Bronchial epithelial cell (primary cell): Measurements from ENCODE around the gene OR2T29. TPM values are rescaled to one million over a fixed set of nuclear protein-coding genes. Genes with fewer than 3 reads are reported as not detected.
"Not testable (repeated sequence)": the region's sequence is repeated elsewhere in the genome, so short reads cannot be mapped to it uniquely, and the experiment has no call there.

Experiments
- DNase-seq: peaks from one replicate; pipeline ENCODE4 v3.0.0-alpha.2; 2010; ENCODE audit warnings: low read depth
- FAIRE-seq: peaks from 2 replicates; lab custom pipeline; 2011; peaks lifted over from hg19 to GRCh38; lab: Jason Lieb, UNC
- H3K27me3 ChIP-seq: 2 replicates; pipeline ENCODE4 v1.5.1; 2011; ENCODE audit warnings: low read length; ENCODE audit not compliant: control insufficient read depth, insufficient read depth
- H3K36me3 ChIP-seq: 2 replicates; pipeline ENCODE4 v1.5.1; 2011; ENCODE audit warnings: low read length; ENCODE audit not compliant: control insufficient read depth, insufficient read depth
- H3K4me3 ChIP-seq: 2 replicates; pipeline ENCODE4 v1.5.1; 2011; ENCODE audit warnings: mild to moderate bottlenecking, low read depth, low read length, control low read depth
- total RNA-seq: library from RNA; depleted of rRNA; stranded (reverse); fragments of >200 nt; gene quantifications from 2 replicates; pipeline ENCODE4 v1.2.1, GENCODE V29; 2014
- TF ChIP-seq, protein P1 (sequence below): IDR thresholded peaks from 2 replicates; pipeline ENCODE4 v1.5.1; 2011; ENCODE audit warnings: mild to moderate bottlenecking, moderate library complexity, low read length, control low read depth, inconsistent platforms; ENCODE audit not compliant: insufficient read depth, severe bottlenecking

OR2T29 gene
- total RNA-seq, 1 donor from 2014 or later = not detected

DNA sequence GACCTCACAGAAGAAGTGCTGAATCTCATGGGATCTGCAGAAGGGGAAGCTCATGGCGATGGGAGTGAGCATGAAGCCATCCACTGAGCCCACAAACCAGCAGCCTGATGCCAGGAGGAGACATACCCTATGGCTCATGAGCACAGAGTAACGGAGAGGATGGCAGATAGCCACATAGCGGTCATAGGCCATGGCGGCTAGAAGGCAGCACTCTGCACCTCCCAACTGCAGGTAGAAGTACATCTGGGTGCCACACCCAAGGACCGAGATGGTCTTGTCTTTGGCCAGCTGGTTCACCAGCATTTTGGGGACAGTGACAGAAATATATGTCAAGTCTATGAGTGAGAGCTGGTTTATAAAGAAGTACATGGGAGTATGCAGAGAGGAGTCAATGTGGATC, 30.7 kb upstream of the OR2T29 start:
- Histone ChIP-seq H3K27me3 (no peaks in the 10 kb centered on the region), H3K4me3 (no peak overlapping the region), H3K36me3 (no peaks in the 10 kb centered on the region)
- FAIRE-seq = no peak
- no peak for DNase-seq
- TF ChIP-seq, protein P1, sequence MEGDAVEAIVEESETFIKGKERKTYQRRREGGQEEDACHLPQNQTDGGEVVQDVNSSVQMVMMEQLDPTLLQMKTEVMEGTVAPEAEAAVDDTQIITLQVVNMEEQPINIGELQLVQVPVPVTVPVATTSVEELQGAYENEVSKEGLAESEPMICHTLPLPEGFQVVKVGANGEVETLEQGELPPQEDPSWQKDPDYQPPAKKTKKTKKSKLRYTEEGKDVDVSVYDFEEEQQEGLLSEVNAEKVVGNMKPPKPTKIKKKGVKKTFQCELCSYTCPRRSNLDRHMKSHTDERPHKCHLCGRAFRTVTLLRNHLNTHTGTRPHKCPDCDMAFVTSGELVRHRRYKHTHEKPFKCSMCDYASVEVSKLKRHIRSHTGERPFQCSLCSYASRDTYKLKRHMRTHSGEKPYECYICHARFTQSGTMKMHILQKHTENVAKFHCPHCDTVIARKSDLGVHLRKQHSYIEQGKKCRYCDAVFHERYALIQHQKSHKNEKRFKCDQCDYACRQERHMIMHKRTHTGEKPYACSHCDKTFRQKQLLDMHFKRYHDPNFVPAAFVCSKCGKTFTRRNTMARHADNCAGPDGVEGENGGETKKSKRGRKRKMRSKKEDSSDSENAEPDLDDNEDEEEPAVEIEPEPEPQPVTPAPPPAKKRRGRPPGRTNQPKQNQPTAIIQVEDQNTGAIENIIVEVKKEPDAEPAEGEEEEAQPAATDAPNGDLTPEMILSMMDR = no peak

DNA sequence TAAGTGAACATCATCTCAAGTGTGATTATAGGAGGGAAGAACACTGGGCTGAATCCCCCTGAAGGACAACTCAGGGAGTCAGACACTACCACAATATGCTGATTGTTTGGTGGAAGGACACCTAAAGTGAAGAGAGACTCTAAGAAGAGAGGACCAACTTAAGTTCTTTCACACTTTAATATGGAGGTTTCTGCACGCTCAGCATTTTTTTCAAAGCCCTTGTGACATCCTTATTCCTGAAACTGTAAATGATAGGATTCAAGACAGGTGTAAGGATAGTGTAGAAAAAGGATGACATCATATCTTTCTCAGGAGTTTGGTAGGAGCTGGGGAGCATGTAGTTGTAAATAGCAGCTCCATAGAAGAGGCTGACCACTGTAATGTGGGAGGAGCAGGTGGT, 30.1 kb upstream of the OR2T29 start:
- FAIRE-seq (no peak), DNase-seq (no peak)
- H3K36me3 ChIP-seq = no peaks in the 10 kb centered on the region
- H3K4me3 ChIP-seq = no peak overlapping the region
- TF ChIP-seq, protein P1 = no peak
- no peaks in the 10 kb centered on the region for H3K27me3 ChIP-seq

DNA sequence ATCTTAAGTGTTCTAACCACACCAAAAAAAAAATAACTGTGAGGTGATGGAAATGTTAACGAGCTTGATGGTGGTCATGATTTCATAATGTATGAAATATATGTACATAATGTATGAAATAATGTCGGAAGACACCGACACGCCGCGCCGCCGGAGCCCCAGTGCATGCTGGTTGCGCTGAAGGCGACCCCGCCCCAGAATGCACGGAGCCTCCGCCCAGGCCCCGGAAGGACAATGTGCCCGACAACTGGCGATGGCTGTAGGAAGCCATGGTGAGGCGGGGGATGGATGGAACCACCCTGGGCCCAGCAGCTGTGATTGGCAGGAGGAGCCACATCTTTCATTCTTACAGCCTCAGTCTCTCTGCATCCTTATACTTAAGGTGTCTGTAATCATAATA, 27.5 kb upstream of the OR2T29 start:
- no peaks in the 10 kb centered on the region for H3K36me3 ChIP-seq
- TF ChIP-seq, protein P1 = no peak
- DNase-seq (no peak), FAIRE-seq (no peak)
- no peaks in the 10 kb centered on the region for H3K27me3 ChIP-seq
- no peak overlapping the region for H3K4me3 ChIP-seq

DNA sequence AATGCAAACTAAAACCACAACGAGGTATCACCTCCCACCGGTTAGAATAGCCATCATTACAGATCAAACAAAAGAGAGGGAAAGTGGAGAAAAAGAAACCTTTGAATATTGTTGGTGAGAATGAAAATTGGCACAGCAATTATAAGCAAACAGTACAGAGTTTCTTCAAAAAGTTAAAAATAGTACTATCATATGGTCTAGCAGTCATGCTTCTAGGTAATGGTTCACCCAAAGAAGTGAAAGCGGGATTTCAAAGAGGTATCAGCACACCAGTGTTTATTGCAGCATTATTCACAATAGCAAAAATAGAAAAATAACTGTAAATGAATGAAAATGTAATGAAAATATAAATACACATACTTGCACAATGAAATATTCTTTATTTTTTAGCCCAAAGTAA, 26.8 kb upstream of the OR2T29 start:
- DNase-seq (no peak), FAIRE-seq (no peak)
- no peaks in the 10 kb centered on the region for H3K36me3 ChIP-seq
- TF ChIP-seq, protein P1 = no peak
- H3K4me3 ChIP-seq = no peak overlapping the region
- no peaks in the 10 kb centered on the region for H3K27me3 ChIP-seq

DNA sequence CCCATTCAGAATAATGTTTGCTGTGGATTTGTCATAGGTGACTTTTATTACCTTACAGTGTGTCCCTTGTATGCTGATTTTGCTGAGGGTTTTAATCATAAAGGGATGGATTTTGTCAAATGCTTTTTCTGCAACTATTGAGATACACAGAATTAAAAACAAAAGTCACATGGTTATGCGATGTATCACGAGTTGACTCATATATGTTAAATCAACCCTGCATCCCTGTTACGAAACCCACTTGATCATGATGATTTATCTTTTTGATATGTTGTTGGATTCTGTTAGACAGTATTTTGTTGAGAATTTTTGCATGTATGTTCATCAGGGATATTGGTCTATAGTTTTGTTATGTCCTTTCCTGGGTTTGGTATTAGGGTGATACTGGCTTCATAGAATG, 22.7 kb upstream of the OR2T29 start:
- TF ChIP-seq, protein P1 = no peak
- Histone ChIP-seq H3K27me3 (no peaks in the 10 kb centered on the region), H3K36me3 (no peaks in the 10 kb centered on the region), H3K4me3 (no peak overlapping the region)
- no peak for FAIRE-seq
- DNase-seq = peak; percentile 39

DNA sequence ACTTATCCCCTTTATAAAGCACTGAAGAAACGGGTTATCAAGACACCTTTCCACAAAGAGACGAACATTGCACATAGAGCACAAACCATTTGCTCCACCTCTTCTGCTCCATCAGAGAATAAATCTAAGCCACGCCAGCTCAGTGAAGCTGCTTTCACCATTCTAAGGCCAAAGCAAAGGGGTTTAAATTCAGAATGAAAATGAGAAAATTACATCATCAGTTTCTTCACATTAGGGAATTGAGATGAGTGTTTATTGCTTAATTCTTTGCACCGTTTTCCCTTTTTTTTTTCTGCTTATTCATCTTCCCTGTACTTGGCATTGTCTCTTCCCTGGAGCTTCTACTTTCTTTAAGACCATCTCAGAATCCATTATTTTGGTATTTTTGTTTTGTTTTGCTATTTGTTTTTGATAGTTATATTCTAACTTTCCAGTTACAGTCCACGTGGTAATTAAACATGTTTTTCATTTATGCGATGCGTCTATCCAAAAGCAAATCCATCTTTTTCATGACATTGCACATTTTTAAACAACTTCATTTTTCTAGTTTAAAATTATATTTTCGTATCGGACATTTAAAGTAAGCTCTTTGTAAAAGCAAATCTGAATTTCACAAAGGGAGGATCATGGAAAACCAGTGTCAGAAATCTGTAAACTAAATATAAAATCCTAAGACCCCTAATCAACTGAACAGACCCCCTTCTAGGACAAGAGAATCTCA, 13.8 kb upstream of the OR2T29 start:
- TF ChIP-seq, protein P1 = no peak
- Histone ChIP-seq H3K4me3 (no peak overlapping the region), H3K36me3 (no peaks in the 10 kb centered on the region), H3K27me3 (no peaks in the 10 kb centered on the region)
- FAIRE-seq (no peak), DNase-seq (no peak)

DNA sequence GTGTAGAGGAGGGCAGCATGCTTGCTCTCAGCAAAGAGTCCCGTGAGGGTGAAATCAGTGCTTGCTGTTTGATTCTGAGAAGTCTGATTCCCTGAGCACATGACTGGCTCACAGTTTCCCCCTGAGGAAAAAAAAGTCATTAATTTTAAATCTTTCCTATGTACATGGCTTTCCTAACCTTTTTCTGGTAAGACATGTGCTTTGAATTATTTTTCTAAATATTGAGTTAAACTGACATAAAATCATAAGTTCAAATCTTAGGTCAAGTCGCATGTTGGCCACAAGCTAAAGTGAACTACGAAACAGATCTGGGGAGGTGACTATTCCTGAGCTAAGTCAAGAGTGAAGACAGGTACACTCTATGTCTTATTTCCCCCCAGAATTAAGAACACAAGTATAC, 12.1 kb upstream of the OR2T29 start, which contains the start of gene OR2T34:
Gene OR2T34, minus strand, starts transcription at position 101 of the 400 bp plus-strand sequence. Its CDS starts 0 bp downstream, at position 101.
- peak; percentile 91 for FAIRE-seq
- H3K4me3 ChIP-seq, DNase-seq: not testable (repeated sequence)

DNA sequence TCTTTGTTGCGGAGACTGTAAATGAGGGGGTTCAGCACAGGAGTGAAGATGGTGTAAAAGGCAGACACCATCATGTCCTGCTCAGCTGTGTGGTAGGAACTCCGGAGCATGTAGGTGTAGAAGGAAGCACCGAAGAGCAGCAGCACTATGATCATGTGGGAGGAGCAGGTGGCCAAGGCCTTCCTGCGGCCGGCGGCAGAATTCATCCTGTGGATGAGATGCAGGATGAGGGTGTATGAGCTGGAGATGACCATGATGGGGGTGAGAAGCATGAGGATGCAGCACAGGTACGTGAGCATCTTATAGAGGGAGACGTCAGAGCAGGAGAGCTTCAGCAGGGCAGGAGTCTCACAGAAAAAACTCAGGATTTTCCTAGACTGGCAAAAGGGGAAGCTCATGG, 11.3 kb upstream of the OR2T29 start:
- H3K4me3 ChIP-seq, H3K36me3 ChIP-seq, DNase-seq, FAIRE-seq, H3K27me3 ChIP-seq: not testable (repeated sequence)

More for the DNA sequence above, 12.1 kb upstream of the OR2T29 start, which contains the start of gene OR2T34:
- not testable (repeated sequence) for H3K27me3 ChIP-seq, H3K36me3 ChIP-seq
